SK-N-MC (cell line): ENCODE results near the gene FAAP100.

Experiments used
- EZH2 ChIP-seq: fragments of 200-600 bp; sonication (generic); IDR thresholded peaks from one replicate; pipeline ENCODE4 v1.6.1; 2017; ENCODE audit warnings: antibody characterized with exemption
- FOXP2 ChIP-seq: optimal IDR thresholded peaks from 2 replicates; pipeline ENCODE3; 2011; ENCODE audit warnings: mild to moderate bottlenecking, moderate library complexity; ENCODE audit not compliant: insufficient read depth; ENCODE audit errors: extremely low read length, control extremely low read depth
- POLR2AphosphoS5 ChIP-seq: IDR thresholded peaks from 2 replicates; pipeline ENCODE4 v1.6.1; 2012; ENCODE audit warnings: mild to moderate bottlenecking, low read depth, low read length, borderline replicate concordance

DNA sequence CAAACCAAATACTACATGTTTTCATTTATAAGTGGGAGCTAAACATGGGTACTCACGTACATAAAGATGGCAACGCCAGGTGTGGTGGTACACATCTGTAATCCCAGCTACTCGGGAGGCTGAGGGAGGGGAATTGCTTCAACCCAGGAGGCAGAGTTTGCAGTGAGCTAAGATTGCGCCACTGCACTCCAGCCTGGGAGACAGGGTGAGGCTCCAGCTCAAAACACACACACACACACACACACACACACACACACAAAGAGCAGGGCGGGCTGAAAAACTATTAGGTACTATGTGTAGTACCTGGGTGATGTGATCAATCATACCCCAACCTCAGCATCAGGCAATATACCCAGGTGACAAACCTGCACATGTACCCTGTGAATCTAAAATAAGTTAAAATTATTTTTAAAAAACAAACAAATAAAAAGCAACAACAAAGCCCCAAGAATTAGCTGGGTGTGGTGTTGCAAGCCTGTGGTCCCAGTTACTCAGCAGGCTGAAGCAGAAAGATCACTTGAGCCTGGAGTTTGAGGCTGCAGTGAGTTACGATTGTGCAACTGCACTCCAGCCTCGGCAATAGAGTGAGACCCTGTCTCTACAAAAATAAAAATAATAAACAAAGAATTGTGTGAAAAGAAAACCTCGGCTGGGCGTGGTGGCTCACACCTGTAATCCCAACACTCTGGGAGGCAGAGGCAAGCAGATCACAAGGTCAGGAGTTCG lies 11.9 kb upstream of the FAAP100 start:
- TF ChIP-seq FOXP2 (no peak), POLR2AphosphoS5 (no peak), EZH2 (no peak)
